Ovary (tissue), 3 donors: ENCODE measurements around the gene ALDH7A1.

Source experiments
- POLR2A ChIP-seq: fragments of 450-650 bp; IDR thresholded peaks from one replicate; pipeline ENCODE4 v1.6.1; 2017; ENCODE audit warnings: antibody characterized with exemption, mild to moderate bottlenecking, moderate library complexity
- TF ChIP-seq, protein P1 (sequence below), 3 donors: fragments of 450-650 bp in 2 of 3; fragments of 200-600 bp in 1 of 3; IDR thresholded peaks; one replicate each; pipeline versions ENCODE4 v1.5.1 to v1.8.0; 2016 to 2022; ENCODE audit warnings: antibody characterized with exemption in 3 of 3, mild to moderate bottlenecking in 1 of 3
- donor health status: DM: no; HTN: no; CAD: no.

DNA sequence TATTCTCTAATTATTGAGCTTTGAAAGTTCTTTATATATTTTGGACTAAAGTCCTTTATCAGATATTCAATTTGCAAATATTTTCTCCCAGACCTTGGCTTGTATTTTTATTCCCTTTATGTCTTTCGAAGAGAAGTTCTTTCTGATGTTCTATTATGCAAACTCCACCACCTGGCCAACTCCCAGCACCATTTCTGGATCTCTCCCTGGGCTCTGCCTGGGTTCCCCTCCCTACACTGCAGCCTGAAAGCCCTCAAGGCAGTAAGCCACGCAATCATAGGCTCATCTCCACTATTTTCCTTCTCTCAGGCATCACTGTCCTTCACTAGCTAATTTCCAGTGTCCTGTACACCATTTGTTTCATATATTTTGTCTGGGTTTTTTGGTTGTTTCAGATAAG is 95.7 kb downstream of the ALDH7A1 start:
- no peak for TF ChIP-seq POLR2A
- TF ChIP-seq, protein P1, sequence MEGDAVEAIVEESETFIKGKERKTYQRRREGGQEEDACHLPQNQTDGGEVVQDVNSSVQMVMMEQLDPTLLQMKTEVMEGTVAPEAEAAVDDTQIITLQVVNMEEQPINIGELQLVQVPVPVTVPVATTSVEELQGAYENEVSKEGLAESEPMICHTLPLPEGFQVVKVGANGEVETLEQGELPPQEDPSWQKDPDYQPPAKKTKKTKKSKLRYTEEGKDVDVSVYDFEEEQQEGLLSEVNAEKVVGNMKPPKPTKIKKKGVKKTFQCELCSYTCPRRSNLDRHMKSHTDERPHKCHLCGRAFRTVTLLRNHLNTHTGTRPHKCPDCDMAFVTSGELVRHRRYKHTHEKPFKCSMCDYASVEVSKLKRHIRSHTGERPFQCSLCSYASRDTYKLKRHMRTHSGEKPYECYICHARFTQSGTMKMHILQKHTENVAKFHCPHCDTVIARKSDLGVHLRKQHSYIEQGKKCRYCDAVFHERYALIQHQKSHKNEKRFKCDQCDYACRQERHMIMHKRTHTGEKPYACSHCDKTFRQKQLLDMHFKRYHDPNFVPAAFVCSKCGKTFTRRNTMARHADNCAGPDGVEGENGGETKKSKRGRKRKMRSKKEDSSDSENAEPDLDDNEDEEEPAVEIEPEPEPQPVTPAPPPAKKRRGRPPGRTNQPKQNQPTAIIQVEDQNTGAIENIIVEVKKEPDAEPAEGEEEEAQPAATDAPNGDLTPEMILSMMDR (IDR thresholded peaks at IDR 0.05), result no peak
